HCT116 (cell line): ENCODE results near the gene IPP. TPM values are rescaled to one million over a fixed set of nuclear protein-coding genes. Genes with fewer than 3 reads are reported as not detected.

Experiments used
- ATAC-seq: fragments of 200-7000 bp; cut with Tn5 transposase; 2 replicates; pipeline ENCODE4 v1.9.1; 2020; ENCODE audit warnings: mild to moderate bottlenecking, moderate library complexity
- BruUV-seq: library from RNA; stranded (reverse); fragments of 400-500 nt; replicated peaks from 2 replicates; lab custom pipeline; 2021; lab: Mats Ljungman, UMichigan
- CTCF ChIA-PET: fragments of 300-600 bp; sonication (Branson Sonifier 250); formaldehyde crosslinking; loops from one replicate; lab custom pipeline; 2021; ENCODE audit warnings: antibody characterized with exemption; lab: Charles Lee
- POLR2A ChIA-PET: fragments of 300-600, 350-600 bp; sonication (Branson Sonifier 250); formaldehyde crosslinking; loops from one replicate; lab custom pipeline; 2021; ENCODE audit warnings: antibody characterized with exemption; lab: Charles Lee
- RAD21 ChIA-PET, 2 experiments: fragments of 300-600 bp; sonication (Branson Sonifier 250); formaldehyde crosslinking; loops; one replicate each; lab custom pipeline; 2023; ENCODE audit warnings: low total read pairs in 2 of 2; ENCODE audit not compliant: uncharacterized antibody in 2 of 2, unreplicated experiment in 2 of 2, low non-redundant PET in 1 of 2; lab: Charles Lee
- DNase-seq: peaks from one replicate; pipeline ENCODE4 v3.0.0-alpha.2; 2010; ENCODE audit warnings: low read depth, low spot score
- H2AFZ ChIP-seq: fragments of 200-600 bp; shearing (Covaris generic), sonication (generic); 2 replicates; pipeline ENCODE4 v1.6.1; 2017; ENCODE audit warnings: low read depth, mixed run types, mixed read lengths, antibody characterized with exemption, low read length; ENCODE audit not compliant: poor library complexity, severe bottlenecking
- H3K27ac ChIP-seq: 2 replicates; pipeline ENCODE4 v1.5.1; 2012; ENCODE audit warnings: low read depth, low read length
- H3K27me3 ChIP-seq: fragments of 200-600 bp; sonication (generic); 2 replicates; pipeline ENCODE4 v1.6.1; 2016; ENCODE audit warnings: mixed run types, low read length, mixed read lengths; ENCODE audit not compliant: insufficient read depth
- H3K36me3 ChIP-seq, 2 experiments: fragments of 200-500 bp in 1 of 2; fragments of 200-600 bp in 1 of 2; sonication (Bioruptor generic) in 1 of 2; sonication (generic) in 1 of 2; 2 replicates each; pipeline versions ENCODE4 v1.5.1 to v1.6.1; 2014 to 2016; ENCODE audit warnings: low read length in 2 of 2, inconsistent platforms in 1 of 2, mixed read lengths in 1 of 2, mixed run types in 1 of 2; ENCODE audit not compliant: insufficient read depth in 2 of 2, control insufficient read depth in 1 of 2
- H3K4me1 ChIP-seq, 2 experiments: fragments of 200-600 bp in 1 of 2; sonication (generic) in 1 of 2; 2 replicates each; pipeline versions ENCODE4 v1.5.1 to v1.6.1; 2012 to 2017; ENCODE audit warnings: low read length in 2 of 2, inconsistent platforms in 1 of 2, mild to moderate bottlenecking in 1 of 2, mixed read lengths in 1 of 2, mixed run types in 1 of 2, moderate library complexity in 1 of 2; ENCODE audit not compliant: insufficient read depth in 2 of 2, control insufficient read depth in 1 of 2
- H3K4me2 ChIP-seq: fragments of 200-600 bp; sonication (generic); 2 replicates; pipeline ENCODE4 v1.6.1; 2017; ENCODE audit warnings: mixed run types, low read length, mixed read lengths
- H3K4me3 ChIP-seq, 2 experiments: fragments of 200-600 bp in 1 of 2; sonication (generic) in 1 of 2; replicated peaks in 1 of 2; 2 replicates each; pipeline ENCODE4 v1.5.1; 2011 to 2016; ENCODE audit warnings: low read length in 2 of 2, control low read depth in 1 of 2, low read depth in 1 of 2, mild to moderate bottlenecking in 1 of 2, mixed read lengths in 1 of 2, mixed run types in 1 of 2
- H3K79me2 ChIP-seq: fragments of 200-600 bp; sonication (generic); 2 replicates; pipeline ENCODE4 v1.6.1; 2017; ENCODE audit warnings: mild to moderate bottlenecking, mixed run types, low read length, moderate library complexity, mixed read lengths; ENCODE audit not compliant: insufficient read depth
- H3K9ac ChIP-seq: fragments of 200-600 bp; sonication (generic); 2 replicates; pipeline ENCODE4 v1.6.1; 2016; ENCODE audit warnings: low read length, mixed read lengths
- H3K9me2 ChIP-seq: fragments of 200-600 bp; sonication (generic), shearing (Covaris generic); 2 replicates; pipeline ENCODE4 v1.6.1; 2017; ENCODE audit warnings: mixed run types, mild to moderate bottlenecking, moderate library complexity; ENCODE audit not compliant: insufficient read depth
- H3K9me3 ChIP-seq, 2 experiments: fragments of 200-500 bp in 1 of 2; fragments of 200-600 bp in 1 of 2; sonication (Bioruptor generic) in 1 of 2; sonication (generic) in 1 of 2; 2 replicates each; pipeline ENCODE4 v1.6.1; 2014 to 2017; ENCODE audit warnings: low read length in 2 of 2, mixed read lengths in 2 of 2, inconsistent platforms in 1 of 2, low read depth in 1 of 2, mild to moderate bottlenecking in 1 of 2, mixed run types in 1 of 2, moderate library complexity in 1 of 2; ENCODE audit not compliant: control insufficient read depth in 1 of 2, insufficient read depth in 1 of 2
- H4K20me1 ChIP-seq: fragments of 200-600 bp; sonication (generic), shearing (Covaris generic); 2 replicates; pipeline ENCODE4 v1.6.1; 2017; ENCODE audit warnings: mixed run types, mild to moderate bottlenecking, moderate library complexity; ENCODE audit not compliant: insufficient read depth
- EGR1 ChIP-seq: IDR thresholded peaks from 2 replicates; pipeline ENCODE4 v1.6.1; 2012; ENCODE audit warnings: low read depth
- EZH2 ChIP-seq: fragments of 200-600 bp; sonication (generic); IDR thresholded peaks from 2 replicates; pipeline ENCODE4 v1.6.1; 2017; ENCODE audit warnings: antibody characterized with exemption, mixed run types
- FOSL1 ChIP-seq: IDR thresholded peaks from 2 replicates; pipeline ENCODE4 v1.6.1; 2012; ENCODE audit warnings: low read depth
- JUND ChIP-seq: IDR thresholded peaks from 2 replicates; pipeline ENCODE4 v1.6.1; 2012
- POLR2AphosphoS5 ChIP-seq: IDR thresholded peaks from 2 replicates; pipeline ENCODE4 v1.6.1; 2011; ENCODE audit warnings: mild to moderate bottlenecking, low read depth, low read length, moderate library complexity
- SIN3A ChIP-seq: IDR thresholded peaks from 2 replicates; pipeline ENCODE4 v1.6.1; 2012; ENCODE audit warnings: low read depth
- SP1 ChIP-seq: IDR thresholded peaks from 2 replicates; pipeline ENCODE4 v1.6.1; 2012; ENCODE audit warnings: low read depth
- TCF7L2 ChIP-seq: IDR thresholded peaks from 2 replicates; pipeline ENCODE4 v1.7.0; 2011; ENCODE audit warnings: borderline replicate concordance, inconsistent platforms; ENCODE audit not compliant: insufficient read depth, insufficient read length; ENCODE audit errors: extremely low read depth
- intact Hi-C: fragments of 100-400 bp; cut with micrococcal nuclease; formaldehyde crosslinking; loops from 2 replicates; pipeline ENCODE4 v1.10.0; 2022
- total RNA-seq: library from RNA; stranded (reverse); gene quantifications from one replicate; pipeline ENCODE4 v1.2.1, GENCODE V29; 2021; ENCODE audit not compliant: unreplicated experiment
- TF ChIP-seq, protein P1 (sequence below): IDR thresholded peaks from 2 replicates; pipeline ENCODE4 v1.6.1; 2011; ENCODE audit warnings: mild to moderate bottlenecking, low read length, moderate library complexity; ENCODE audit not compliant: insufficient replicate concordance; ENCODE audit errors: extremely low read depth

IPP gene
- total RNA-seq, 1 experiment from 2014 or later = 13.8 TPM

DNA sequence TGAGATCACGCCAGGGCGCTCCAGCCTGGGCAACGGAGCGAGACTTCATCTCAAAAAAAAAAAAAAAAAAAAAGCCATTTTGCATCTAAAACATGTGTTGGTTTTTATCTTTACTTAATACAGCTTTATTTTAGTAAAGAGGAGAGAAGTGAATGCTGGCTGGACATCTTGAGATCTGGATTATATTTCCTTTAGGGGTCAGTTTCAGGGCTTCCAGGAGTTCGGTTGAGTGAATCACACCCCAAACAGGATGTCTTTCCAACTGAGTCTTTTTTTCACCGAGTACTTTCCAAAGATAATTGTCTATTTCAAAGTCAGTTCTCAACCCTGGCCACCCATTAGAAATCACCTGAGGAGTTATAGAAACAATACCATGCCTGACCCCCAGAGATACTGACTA is 16.6 kb upstream of the IPP start:
- Histone ChIP-seq H3K79me2 (no peaks in the 10 kb centered on the region), H2AFZ (peak overlapping the region; percentile 31), H3K36me3 (no peaks in the 10 kb centered on the region)
- no peak for TF ChIP-seq EGR1
- TF ChIP-seq EZH2 = no peak
- no peak for TF ChIP-seq POLR2AphosphoS5
- TF ChIP-seq JUND = no peak
- TF ChIP-seq SP1 = no peak
- TF ChIP-seq FOSL1 = no peak
- TF ChIP-seq, all 23 proteins: peak for 0
- H4K20me1 ChIP-seq = no peaks in the 10 kb centered on the region
- intact Hi-C loops = no loop called here
- no TSS peak for BruUV-seq
- no peaks in the 10 kb centered on the region for H3K9me3 ChIP-seq
- no peak overlapping the region for H3K4me2 ChIP-seq
- no peak overlapping the region for H3K4me3 ChIP-seq
- H3K27me3 ChIP-seq = no peaks in the 10 kb centered on the region
- ChIA-PET POLR2A (no interaction called here), RAD21 (no interaction called here), CTCF (no interaction called here)
- H3K4me1 ChIP-seq = peaks cover 0 to 5% of the 10 kb centered on the region in 2 experiments; a peak in 2 of 4 replicates
- DNase-seq (no peak), ATAC-seq (no peak)
- no peaks in the 10 kb centered on the region for H3K9me2 ChIP-seq
- H3K9ac ChIP-seq = no peak overlapping the region
- no peak overlapping the region for H3K27ac ChIP-seq

DNA sequence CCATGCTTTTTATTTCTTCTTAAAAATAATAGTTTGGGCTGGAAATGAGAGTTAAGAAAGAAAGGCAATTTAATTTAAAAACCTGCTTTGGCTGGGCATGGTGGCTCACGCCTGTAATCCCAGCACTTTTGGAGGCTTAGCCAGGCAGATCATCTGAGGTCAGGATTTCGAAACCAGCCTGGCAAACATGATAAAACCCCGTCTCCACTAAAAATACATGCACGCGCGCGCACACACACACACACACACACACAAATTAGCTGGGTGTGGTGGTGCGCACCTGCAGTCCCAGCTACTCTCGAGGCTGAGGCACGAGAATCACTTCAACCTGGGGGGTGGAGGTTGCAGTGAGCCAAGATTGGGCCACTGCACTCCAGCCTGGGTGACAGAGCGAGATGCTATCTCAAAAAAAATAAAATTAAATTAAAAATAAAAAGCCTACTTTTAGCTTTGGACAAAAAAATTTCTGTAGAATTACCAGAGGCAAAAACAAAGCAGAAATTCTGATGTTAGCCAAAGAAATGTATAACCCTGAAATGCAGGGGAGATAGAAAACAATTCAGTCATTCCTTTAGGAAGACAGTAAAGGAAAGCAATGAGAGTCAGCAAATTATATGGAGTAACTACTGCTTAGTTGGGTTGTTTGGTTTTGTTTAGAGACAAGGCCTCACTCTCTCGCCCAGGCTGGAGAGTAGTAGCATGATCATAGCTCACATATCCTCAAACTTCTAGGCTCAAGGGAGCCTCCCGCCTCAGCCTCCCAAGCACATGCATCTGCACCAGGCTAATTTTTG is 15.7 kb upstream of the IPP start:
- CTCF ChIA-PET = no interaction called here
- TF ChIP-seq SIN3A = no peak
- no peak for TF ChIP-seq TCF7L2
- TF ChIP-seq, protein P1, sequence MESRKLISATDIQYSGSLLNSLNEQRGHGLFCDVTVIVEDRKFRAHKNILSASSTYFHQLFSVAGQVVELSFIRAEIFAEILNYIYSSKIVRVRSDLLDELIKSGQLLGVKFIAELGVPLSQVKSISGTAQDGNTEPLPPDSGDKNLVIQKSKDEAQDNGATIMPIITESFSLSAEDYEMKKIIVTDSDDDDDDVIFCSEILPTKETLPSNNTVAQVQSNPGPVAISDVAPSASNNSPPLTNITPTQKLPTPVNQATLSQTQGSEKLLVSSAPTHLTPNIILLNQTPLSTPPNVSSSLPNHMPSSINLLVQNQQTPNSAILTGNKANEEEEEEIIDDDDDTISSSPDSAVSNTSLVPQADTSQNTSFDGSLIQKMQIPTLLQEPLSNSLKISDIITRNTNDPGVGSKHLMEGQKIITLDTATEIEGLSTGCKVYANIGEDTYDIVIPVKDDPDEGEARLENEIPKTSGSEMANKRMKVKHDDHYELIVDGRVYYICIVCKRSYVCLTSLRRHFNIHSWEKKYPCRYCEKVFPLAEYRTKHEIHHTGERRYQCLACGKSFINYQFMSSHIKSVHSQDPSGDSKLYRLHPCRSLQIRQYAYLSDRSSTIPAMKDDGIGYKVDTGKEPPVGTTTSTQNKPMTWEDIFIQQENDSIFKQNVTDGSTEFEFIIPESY = no peak
- intact Hi-C loops = no loop called here
- no peak overlapping the region for H3K4me2 ChIP-seq
- no peaks in the 10 kb centered on the region; the same call in 1 of the 2 replicates for H3K9me2 ChIP-seq
- no peak overlapping the region for H3K27ac ChIP-seq
- H3K79me2 ChIP-seq = no peaks in the 10 kb centered on the region
- H4K20me1 ChIP-seq = no peaks in the 10 kb centered on the region
- no peak overlapping the region for H3K4me3 ChIP-seq
- no peaks in the 10 kb centered on the region for H3K9me3 ChIP-seq
- H3K27me3 ChIP-seq = no peaks in the 10 kb centered on the region
- H3K9ac ChIP-seq = no peak overlapping the region
- peaks cover 0 to 5% of the 10 kb centered on the region in 2 experiments; a peak in 2 of 4 replicates for H3K4me1 ChIP-seq
- H3K36me3 ChIP-seq = no peaks in the 10 kb centered on the region
- DNase-seq = no peak
- BruUV-seq = no TSS peak
- H2AFZ ChIP-seq = no peak overlapping the region
- RAD21 ChIA-PET = no interaction called here
- no peak for ATAC-seq
- POLR2A ChIA-PET = no interaction called here
